GM12891 (cell line): ENCODE results near the gene TBC1D4.

ENCODE experiments used
- PAX5 ChIP-seq: IDR thresholded peaks from 2 replicates; pipeline ENCODE4 v1.6.1; 2011; ENCODE audit warnings: low read length, moderate library complexity, mild to moderate bottlenecking; ENCODE audit not compliant: insufficient read depth, severe bottlenecking
- POLR2A ChIP-seq: IDR thresholded peaks from 2 replicates; pipeline ENCODE4 v1.6.1; 2011; ENCODE audit warnings: low read depth, low read length, control low read depth
- POLR2AphosphoS5 ChIP-seq: IDR thresholded peaks from 2 replicates; pipeline ENCODE4 v1.6.1; 2011; ENCODE audit warnings: low read depth, low read length, control low read depth
- POU2F2 ChIP-seq: IDR thresholded peaks from 2 replicates; pipeline ENCODE4 v1.6.1; 2011; ENCODE audit warnings: low read depth, mild to moderate bottlenecking, control low read depth, low read length, moderate library complexity
- SPI1 ChIP-seq: IDR thresholded peaks from 2 replicates; pipeline ENCODE4 v1.6.1; 2011; ENCODE audit warnings: low read depth, low read length, control low read depth
- TAF1 ChIP-seq: IDR thresholded peaks from 2 replicates; pipeline ENCODE4 v1.6.1; 2011; ENCODE audit warnings: low read depth, low read length, control low read depth

DNA sequence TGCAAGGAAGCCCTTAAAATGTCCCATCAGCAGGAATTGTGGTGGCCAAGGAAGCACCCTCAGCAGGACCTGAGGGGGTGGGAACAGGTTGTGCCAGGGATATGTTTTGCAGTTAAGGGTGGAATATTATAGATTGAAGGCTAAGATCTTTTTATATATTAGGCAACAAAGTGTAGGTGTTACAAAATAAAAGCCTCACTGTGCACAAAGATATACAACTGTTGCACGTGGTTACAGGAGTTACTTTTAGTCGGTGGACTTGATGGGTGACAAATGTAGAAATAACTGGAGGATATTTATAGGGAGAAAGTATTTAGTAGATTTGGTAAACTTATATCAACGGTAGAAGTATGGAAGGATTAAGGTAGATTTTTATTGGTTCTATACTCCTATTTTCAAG is 35.1 kb downstream of the TBC1D4 start:
- no peak for TF ChIP-seq POLR2A
- TF ChIP-seq POU2F2, result no peak
- no peak for TF ChIP-seq TAF1
- no peak for TF ChIP-seq POLR2AphosphoS5
- no peak for TF ChIP-seq PAX5
- TF ChIP-seq SPI1, result no peak
